Measurements from ENCODE around the gene C9orf43. TPM values are rescaled to one million over a fixed set of nuclear protein-coding genes. Genes with fewer than 3 reads are reported as not detected.
A peak's percentile ranks its signal among the peaks of the same experiment; 100 is the strongest.
"Not testable (repeated sequence)": the region's sequence is repeated elsewhere in the genome, so short reads cannot be mapped to it uniquely, and the experiment has no call there.

C9orf43 gene
- total and polyA plus RNA-seq, 12 donors: 0.65 to 5.1 (median 1.8) TPM

- Histone ChIP-seq H3K4me3 (no peak overlapping the region), H3K27me3 (no peaks in the 10 kb centered on the region), H3K4me1 (replicated peaks in 1 of 2) (peaks cover 6 to 11% of the 10 kb centered on the region in 2 donors), H3K9me3 (replicated peaks in 1 of 3) (no peaks in the 10 kb centered on the region), H3K36me3 (replicated peaks in 1 of 2) (no peaks in the 10 kb centered on the region), H3K27ac (peak overlapping the region in 1 of 5 donors; percentile 37)
- TF ChIP-seq POLR2A (IDR thresholded peaks at IDR 0.05): no peak
- no peak for TF ChIP-seq CTCF (IDR thresholded peaks at IDR 0.05)
- DNase-seq: no peak
- 14 to 37% (median 23%) methylated on average over 1 of the region's 1 CpG for WGBS, 4 donors
- intact Hi-C loops (cut with DNase I): no loop called here
These were observed 45.6 kb upstream of the C9orf43 start for GRCh38 chr9:113364951-113365350.

GRCh38 chr9:113365652-113366051, 44.9 kb upstream of the C9orf43 start:
- H3K4me3 ChIP-seq; H3K9me3 ChIP-seq (replicated peaks in 1 of 3); H3K36me3 ChIP-seq (replicated peaks in 1 of 2); H3K27me3 ChIP-seq; intact Hi-C loops (cut with DNase I): not testable (repeated sequence)
- WGBS, 4 donors: 60 to 69% (median 66%) methylated on average over 3 of the region's 3 CpGs
- DNase-seq: peak in 6 of 7 donors; percentile 43 to 82 (median 70)
- H3K27ac ChIP-seq: peak overlapping the region in 2 of 5 donors; percentile 37 to 63
- H3K4me1 ChIP-seq (replicated peaks in 1 of 2): peaks cover 6 to 11% of the 10 kb centered on the region in 2 donors

- no peak overlapping the region for H3K27ac ChIP-seq
- TF ChIP-seq CTCF (IDR thresholded peaks at IDR 0.05): no peak
- no peak for TF ChIP-seq POLR2A (IDR thresholded peaks at IDR 0.05)
- H3K4me1 ChIP-seq (replicated peaks in 1 of 2): peaks cover 9 to 16% of the 10 kb centered on the region in 2 donors
- intact Hi-C loops (cut with DNase I): no loop called here
- H3K27me3 ChIP-seq: no peaks in the 10 kb centered on the region
- H3K9me3 ChIP-seq (replicated peaks in 1 of 3): no peaks in the 10 kb centered on the region
- no peak for DNase-seq
- H3K36me3 ChIP-seq (replicated peaks in 1 of 2): peaks cover 0 to 8% of the 10 kb centered on the region in 2 donors
- no peak overlapping the region for H3K4me3 ChIP-seq
- WGBS, 4 donors: 85 to 90% (median 88%) methylated on average over 5 of the region's 5 CpGs
These were observed 42.1 kb upstream of the C9orf43 start for GRCh38 chr9:113368348-113368981.

GRCh38 chr9:113368982-113369854, 41.3 kb upstream of the C9orf43 start:
- DNase-seq: peak in 6 of 7 donors; percentile 44 to 74 (median 70)
- H3K4me1 ChIP-seq (replicated peaks in 1 of 2): peaks cover 17 to 23% of the 10 kb centered on the region in 2 donors
- no peak overlapping the region for H3K27ac ChIP-seq
- no peaks in the 10 kb centered on the region for H3K27me3 ChIP-seq
- H3K9me3 ChIP-seq (replicated peaks in 1 of 3): no peaks in the 10 kb centered on the region
- H3K36me3 ChIP-seq (replicated peaks in 1 of 2): peaks cover 0 to 15% of the 10 kb centered on the region in 2 donors
- TF ChIP-seq CTCF (IDR thresholded peaks at IDR 0.05) (no peak), POLR2A (IDR thresholded peaks at IDR 0.05) (no peak)
- intact Hi-C loops (cut with DNase I): no loop called here
- 51 to 65% (median 60%) methylated on average over 10 to 13 of the region's 13 CpGs for WGBS, 4 donors
- H3K4me3 ChIP-seq: no peak overlapping the region
